RWPE2 (cell line): ENCODE measurements around the gene CX3CL1.

ENCODE experiments used
- ATAC-seq: fragments of 200-7000 bp; cut with Tn5 transposase; 3 replicates; pipeline ENCODE4 v1.9.1; 2021; ENCODE audit warnings: low read depth
- DNase-seq: peaks from one replicate; pipeline ENCODE4 v3.0.0-alpha.2; 2020; ENCODE audit warnings: low spot score
- H3K27ac ChIP-seq: fragments of 450-650 bp; 2 replicates; pipeline ENCODE4 v1.5.1; 2017; ENCODE audit warnings: mild to moderate bottlenecking; ENCODE audit not compliant: poor library complexity, severe bottlenecking
- H3K27me3 ChIP-seq: fragments of 250-450 bp; sonication (Bioruptor Pico); 2 replicates; pipeline ENCODE4 v1.5.1; 2021; ENCODE audit warnings: mild to moderate bottlenecking, moderate library complexity; ENCODE audit not compliant: insufficient read depth, poor library complexity, severe bottlenecking
- H3K36me3 ChIP-seq: fragments of 250-450 bp; sonication (Bioruptor Pico); 2 replicates; pipeline ENCODE4 v1.5.1; 2020; ENCODE audit warnings: low read depth, mild to moderate bottlenecking, moderate library complexity
- H3K4me1 ChIP-seq: fragments of 250-450 bp; sonication (Bioruptor Pico); 2 replicates; pipeline ENCODE4 v1.5.1; 2021; ENCODE audit warnings: mild to moderate bottlenecking, moderate library complexity; ENCODE audit not compliant: insufficient read depth, poor library complexity, severe bottlenecking
- H3K4me3 ChIP-seq: fragments of 250-450 bp; sonication (Bioruptor Pico); 2 replicates; pipeline ENCODE4 v1.5.1; 2021; ENCODE audit warnings: mild to moderate bottlenecking, moderate library complexity; ENCODE audit not compliant: severe bottlenecking
- H3K9me3 ChIP-seq: fragments of 250-450 bp; sonication (Bioruptor Pico); 2 replicates; pipeline ENCODE4 v1.5.1; 2021; ENCODE audit warnings: mild to moderate bottlenecking, moderate library complexity; ENCODE audit not compliant: severe bottlenecking
- CTCF ChIP-seq: fragments of 450-650 bp; IDR thresholded peaks from one replicate; pipeline ENCODE4 v1.5.1; 2017; ENCODE audit warnings: mild to moderate bottlenecking, moderate library complexity; ENCODE audit not compliant: poor library complexity, severe bottlenecking

CX3CL1 gene

GRCh38 chr16:57382535-57383275 lies 10.4 kb downstream of the CX3CL1 start:
- Histone ChIP-seq H3K4me3 (no peak overlapping the region), H3K36me3 (no peaks in the 10 kb centered on the region), H3K4me1 (peaks cover 17% of the 10 kb centered on the region), H3K27me3 (no peaks in the 10 kb centered on the region), H3K9me3 (no peaks in the 10 kb centered on the region), H3K27ac (no peak overlapping the region)
- no peak for TF ChIP-seq CTCF
- no peak for ATAC-seq
- no peak for DNase-seq

- Histone ChIP-seq H3K4me3 (no peak overlapping the region), H3K4me1 (peaks cover 13% of the 10 kb centered on the region)
These were observed 11.3 kb downstream of the CX3CL1 start for GRCh38 chr16:57383276-57384247.

GRCh38 chr16:57384248-57385070 lies 12.2 kb downstream of the CX3CL1 start:
- DNase-seq (no peak), ATAC-seq (no peak)
- no peak overlapping the region for H3K4me3 ChIP-seq
- H3K27me3 ChIP-seq, result no peaks in the 10 kb centered on the region
- TF ChIP-seq CTCF, result no peak
- H3K9me3 ChIP-seq, result no peaks in the 10 kb centered on the region
- H3K4me1 ChIP-seq, result peaks cover 13% of the 10 kb centered on the region
- no peaks in the 10 kb centered on the region for H3K36me3 ChIP-seq
- no peak overlapping the region for H3K27ac ChIP-seq

More at GRCh38 chr16:57383276-57384247, 11.3 kb downstream of the CX3CL1 start:
- no peak overlapping the region for H3K27ac ChIP-seq
- peak; percentile 73 for ATAC-seq
- H3K9me3 ChIP-seq, result no peaks in the 10 kb centered on the region
- no peaks in the 10 kb centered on the region for H3K27me3 ChIP-seq
- no peak for DNase-seq
- TF ChIP-seq CTCF, result no peak
- no peaks in the 10 kb centered on the region for H3K36me3 ChIP-seq

GRCh38 chr16:57385083-57385482 lies 12.8 kb downstream of the CX3CL1 start:
- no peak for ATAC-seq
- no peak overlapping the region for H3K27ac ChIP-seq
- H3K4me1 ChIP-seq, result peaks cover 11% of the 10 kb centered on the region
- no peak for DNase-seq
- no peak for TF ChIP-seq CTCF
- no peaks in the 10 kb centered on the region for H3K27me3 ChIP-seq
- H3K4me3 ChIP-seq, result no peak overlapping the region
- no peaks in the 10 kb centered on the region for H3K9me3 ChIP-seq
- no peaks in the 10 kb centered on the region for H3K36me3 ChIP-seq
